ENCODE measurements around the gene MSL1.

- no peak for TF ChIP-seq CTCF (conservative IDR thresholded peaks at IDR 0.05 in 1 of 2, IDR thresholded peaks at IDR 0.05 in 1 of 2; ENCODE audit: extremely low read depth in 1 of 2, insufficient read depth in 1 of 2, low read depth in 1 of 2, low read length in 2 of 2)
- no peak for TF ChIP-seq EZH2 (IDR thresholded peaks at IDR 0.05; ENCODE audit: borderline replicate concordance, low read length)
Measured at GRCh38 chr17:40148527-40148926, 26.8 kb downstream of the MSL1 start.

Measured in mammary epithelial cell (primary cell).